ENCODE measurements around the gene PARN. TPM values are rescaled to one million over a fixed set of nuclear protein-coding genes. Genes with fewer than 3 reads are reported as not detected.

PARN gene
- total and polyA plus RNA-seq, 7 donors, result 14.4 to 75.3 (median 33.6) TPM

DNA sequence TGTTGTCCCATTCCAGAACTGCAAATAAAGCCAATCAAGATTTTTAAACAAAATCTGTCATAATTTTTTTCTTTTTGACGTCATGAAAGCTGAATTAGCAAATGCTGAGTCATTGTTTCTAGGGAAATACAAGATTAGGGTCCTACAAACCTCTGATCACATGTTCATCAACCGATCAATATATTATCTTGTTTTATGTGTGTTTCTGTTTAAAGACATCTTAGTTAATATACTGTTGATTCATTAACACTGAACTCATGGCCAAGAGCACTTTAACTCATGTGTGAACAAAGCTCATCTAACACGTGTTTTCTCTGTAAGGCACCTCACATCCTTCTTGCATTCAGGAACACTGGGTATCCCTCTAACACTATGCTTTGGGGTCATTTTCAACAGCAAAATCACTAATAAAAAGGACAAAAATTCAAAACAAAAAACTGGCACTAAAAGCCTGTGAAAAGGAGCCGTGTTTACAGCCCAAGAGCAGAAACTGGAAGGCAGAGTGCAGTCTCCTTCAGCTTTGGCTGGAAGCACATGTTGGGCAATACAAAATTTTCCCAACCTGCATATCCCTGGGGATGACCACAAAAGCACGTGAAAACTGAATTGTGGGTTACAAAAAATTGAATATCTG is 102.5 kb downstream of the PARN start:
- intact Hi-C loops (cut with DNase I), result loop anchor here (1.0 to 5.0 kb wide), 4 partner anchors 226 to 605 kb away; partner anchors contain the start of gene ERCC4
- peak; percentile 74 for DNase-seq
- H3K36me3 ChIP-seq, result no peaks in the 10 kb centered on the region
- no peaks in the 10 kb centered on the region for H3K27me3 ChIP-seq
- H3K4me1 ChIP-seq, result peaks cover 0 to 33% (median 23%) of the 10 kb centered on the region in 4 donors
- H3K9me3 ChIP-seq, result no peaks in the 10 kb centered on the region
- no peak overlapping the region for H3K4me3 ChIP-seq
- TF ChIP-seq EP300 (IDR thresholded peaks at IDR 0.05) (no peak), POLR2AphosphoS5 (IDR thresholded peaks at IDR 0.05) (peak in 3 of 4 donors; percentile 27 to 44 (median 39)), POLR2A (IDR thresholded peaks at IDR 0.05) (no peak)
- H3K27ac ChIP-seq, result peak overlapping the region in 3 of 4 donors; percentile 28 to 56 (median 48)
- 78% methylated on average over 5 of the region's 5 CpGs for WGBS, 2 donors

DNA sequence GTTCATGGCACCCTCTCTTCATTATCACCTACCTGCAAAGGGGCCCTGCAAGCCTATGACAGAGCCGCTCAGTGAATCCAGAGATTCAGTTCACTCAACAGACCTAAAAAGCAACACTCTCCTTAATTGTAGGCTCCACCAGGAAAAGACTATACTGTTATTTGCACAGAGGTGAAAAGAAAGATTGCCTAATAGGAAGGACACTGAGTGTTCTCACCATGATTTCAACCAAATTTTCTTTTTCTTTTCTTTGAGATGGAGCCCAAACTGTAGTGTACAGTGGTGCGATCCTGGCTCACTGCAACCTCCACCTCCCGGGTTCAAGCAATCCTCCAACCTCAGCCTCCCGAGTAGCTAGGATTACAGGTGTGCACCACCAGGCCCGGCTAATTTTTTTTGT is 104.5 kb downstream of the PARN start:
- Histone ChIP-seq H3K27ac (no peak overlapping the region), H3K4me1 (peaks cover 0 to 41% (median 27%) of the 10 kb centered on the region in 4 donors), H3K9me3 (no peaks in the 10 kb centered on the region), H3K4me3 (no peak overlapping the region), H3K27me3 (no peaks in the 10 kb centered on the region), H3K36me3 (no peaks in the 10 kb centered on the region)
- intact Hi-C loops (cut with DNase I), result loop anchor here (5.0 kb wide), 2 partner anchors 238 to 603 kb away; partner anchors contain the start of gene ERCC4
- 97 to 98% methylated on average over 5 of the region's 5 CpGs for WGBS, 2 donors
- TF ChIP-seq EP300 (IDR thresholded peaks at IDR 0.05), result no peak
- TF ChIP-seq CTCF (IDR thresholded peaks at IDR 0.05), result no peak
- no peak for TF ChIP-seq POLR2AphosphoS5 (IDR thresholded peaks at IDR 0.05)
- no peak for TF ChIP-seq POLR2A (IDR thresholded peaks at IDR 0.05)
- DNase-seq, result no peak

GRCh38 chr16:14524979-14525378 is 105.1 kb downstream of the PARN start:
- Histone ChIP-seq H3K27ac (no peak overlapping the region), H3K36me3 (no peaks in the 10 kb centered on the region), H3K4me1 (peaks cover 0 to 43% (median 26%) of the 10 kb centered on the region in 4 donors), H3K27me3 (no peaks in the 10 kb centered on the region), H3K9me3 (no peaks in the 10 kb centered on the region), H3K4me3 (no peak overlapping the region)
- intact Hi-C loops (cut with DNase I), result loop anchor here (5.0 kb wide), 2 partner anchors 238 to 603 kb away; partner anchors contain the start of gene ERCC4
- no peak for TF ChIP-seq CTCF (IDR thresholded peaks at IDR 0.05)
- no peak for TF ChIP-seq POLR2A (IDR thresholded peaks at IDR 0.05)
- TF ChIP-seq POLR2AphosphoS5 (IDR thresholded peaks at IDR 0.05), result no peak
- 89 to 95% methylated on average over 3 of the region's 3 CpGs for WGBS, 2 donors
- DNase-seq, result no peak

DNA sequence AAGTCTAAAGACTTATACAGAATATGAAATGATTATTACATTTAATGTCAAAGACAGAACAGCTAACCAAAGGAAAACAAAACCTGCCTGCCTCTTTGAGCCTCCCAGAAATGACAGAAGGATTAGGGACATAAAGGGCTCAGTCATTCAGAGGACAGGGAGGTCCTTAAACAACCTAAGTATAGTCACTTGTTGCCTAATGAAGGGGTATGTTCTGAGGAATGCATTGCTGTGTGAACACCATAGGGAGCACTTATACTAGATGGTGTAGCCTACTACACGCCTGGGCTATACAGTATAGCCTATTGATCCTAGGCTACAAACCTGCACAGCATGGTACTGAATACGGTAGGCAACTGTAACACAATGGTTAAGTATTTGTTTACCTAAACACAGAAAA is 106.4 kb downstream of the PARN start:
- no peaks in the 10 kb centered on the region for H3K9me3 ChIP-seq
- H3K27ac ChIP-seq, result no peak overlapping the region
- H3K36me3 ChIP-seq, result no peaks in the 10 kb centered on the region
- no peaks in the 10 kb centered on the region for H3K27me3 ChIP-seq
- no peak for TF ChIP-seq POLR2AphosphoS5 (IDR thresholded peaks at IDR 0.05)
- TF ChIP-seq CTCF (IDR thresholded peaks at IDR 0.05), result no peak
- TF ChIP-seq POLR2A (IDR thresholded peaks at IDR 0.05), result no peak
- TF ChIP-seq EP300 (IDR thresholded peaks at IDR 0.05), result no peak
- 91 to 92% methylated on average over 2 of the region's 2 CpGs for WGBS, 2 donors
- intact Hi-C loops (cut with DNase I), result no loop called here
- no peak overlapping the region for H3K4me3 ChIP-seq
- H3K4me1 ChIP-seq, result peaks cover 0 to 37% (median 24%) of the 10 kb centered on the region in 4 donors
- DNase-seq, result no peak

DNA sequence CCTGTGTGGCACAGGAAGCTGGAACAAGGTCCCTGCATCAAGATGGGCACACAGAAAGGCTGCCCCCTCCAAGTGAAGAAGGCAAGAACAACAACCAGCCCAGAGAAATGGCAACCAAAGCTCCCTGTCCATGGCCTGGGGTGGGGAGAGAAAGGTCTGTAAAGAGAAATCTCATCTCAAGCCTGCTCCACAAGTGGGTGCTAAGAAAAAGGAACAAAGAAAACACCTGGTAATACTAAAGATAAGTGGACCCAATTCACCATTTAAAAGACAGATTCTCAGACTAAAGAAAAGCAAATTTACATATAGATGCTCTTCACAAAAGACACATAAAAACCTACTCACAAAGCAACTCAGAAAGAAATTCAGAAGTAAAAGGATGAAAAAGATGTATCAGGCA is 107.4 kb downstream of the PARN start:
- no peak for TF ChIP-seq POLR2AphosphoS5 (IDR thresholded peaks at IDR 0.05)
- TF ChIP-seq POLR2A (IDR thresholded peaks at IDR 0.05), result no peak
- no peak for TF ChIP-seq CTCF (IDR thresholded peaks at IDR 0.05)
- TF ChIP-seq EP300 (IDR thresholded peaks at IDR 0.05), result no peak
- Histone ChIP-seq H3K4me1 (peaks cover 0 to 27% (median 16%) of the 10 kb centered on the region in 4 donors), H3K27me3 (no peaks in the 10 kb centered on the region), H3K36me3 (no peaks in the 10 kb centered on the region), H3K9me3 (no peaks in the 10 kb centered on the region), H3K4me3 (no peak overlapping the region), H3K27ac (no peak overlapping the region)
- intact Hi-C loops (cut with DNase I), result no loop called here
- DNase-seq, result no peak

Data from sigmoid colon (tissue), 7 donors.